Stimulated activated CD4-positive, alpha-beta T cell treated with anti-CD3 and anti-CD28 coated beads, TNF-alpha, amount 100 ng/mL, for 4 hours (primary cell): ENCODE data around the gene MYO18B.

Experiments
- DNase-seq, 3 experiments: peaks; one replicate each; pipeline ENCODE4 v3.0.0-alpha.2; 2020; ENCODE audit warnings: low read depth in 3 of 3

Gene MYO18B

GRCh38 chr22:25822344-25822743, 80.4 kb downstream of the MYO18B start:
- DNase-seq: no peak

- no peak for DNase-seq
Measured at GRCh38 chr22:25823276-25823675, 81.3 kb downstream of the MYO18B start.

DNA sequence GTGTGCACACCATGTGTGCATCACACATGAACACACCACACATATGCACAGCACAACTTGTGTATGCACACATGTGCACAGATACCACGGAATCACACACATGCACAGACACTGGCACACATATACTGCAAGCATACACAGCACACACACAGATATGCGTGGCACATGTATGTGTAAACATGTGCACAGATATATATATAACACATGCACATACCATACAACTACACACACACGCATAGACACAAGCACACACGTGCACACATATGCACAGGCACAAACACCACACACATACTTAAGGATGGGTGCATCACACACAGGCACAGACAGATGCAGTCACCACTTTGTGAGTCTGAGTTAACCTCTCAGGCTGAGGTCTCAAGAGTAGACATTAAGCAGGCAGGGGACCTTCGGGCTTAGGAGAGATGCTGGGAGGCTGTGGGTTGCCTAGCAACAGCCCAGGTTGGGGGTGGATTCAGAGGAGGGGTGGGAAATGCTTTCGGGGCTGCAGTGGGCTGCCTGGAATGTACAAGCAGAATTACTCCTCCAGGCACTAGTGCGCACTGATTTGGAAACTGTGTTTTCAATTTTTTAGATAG, 82.9 kb downstream of the MYO18B start:
- DNase-seq: no peak

GRCh38 chr22:25827415-25827814, 85.4 kb downstream of the MYO18B start:
- DNase-seq: no peak

DNA sequence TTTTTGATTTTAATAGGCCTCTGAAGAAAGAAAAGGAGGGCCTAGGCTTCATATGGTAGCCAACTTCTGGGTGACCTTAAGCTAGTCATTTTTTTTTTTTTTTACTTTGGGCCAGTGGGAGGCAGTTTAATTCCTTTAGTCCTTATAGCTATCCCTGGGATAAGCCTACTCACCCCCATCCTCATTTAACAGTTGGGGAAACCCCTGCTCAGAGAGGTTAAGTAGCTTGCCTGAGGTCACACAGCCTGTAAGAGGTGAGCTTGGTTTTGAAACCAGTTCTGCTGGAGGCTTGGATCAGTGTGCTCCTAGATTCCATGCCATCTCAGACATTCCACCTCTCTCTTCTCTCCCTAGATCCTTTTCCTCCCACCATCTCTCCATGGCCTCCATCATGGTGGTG, 86.4 kb downstream of the MYO18B start:
- DNase-seq: no peak

- no peak for DNase-seq
Measured at GRCh38 chr22:25829237-25829636, 87.2 kb downstream of the MYO18B start.

GRCh38 chr22:25829808-25830777, 88.1 kb downstream of the MYO18B start:
- no peak for DNase-seq

DNA sequence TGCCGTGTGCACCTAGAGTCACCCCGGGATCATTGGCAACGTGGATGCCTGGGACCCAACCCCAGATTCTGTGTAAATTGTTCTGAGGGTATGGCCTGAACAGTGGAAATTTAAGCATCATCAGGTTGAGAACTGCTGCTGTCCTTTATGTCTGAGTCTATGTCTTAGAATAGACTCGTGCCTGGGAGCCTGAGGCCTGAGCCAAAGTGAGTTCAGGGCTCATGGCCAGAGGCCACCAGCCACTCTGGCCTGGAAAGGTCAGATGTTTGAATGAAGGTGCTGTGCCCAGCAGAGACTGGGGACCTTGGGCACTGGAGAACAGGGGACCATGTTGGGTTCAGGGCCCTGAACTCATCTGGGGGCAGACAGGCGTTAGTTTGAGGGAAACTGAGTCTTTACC, 91.1 kb downstream of the MYO18B start:
- DNase-seq: no peak

- no peak for DNase-seq
Measured at GRCh38 chr22:25833676-25834075, 91.7 kb downstream of the MYO18B start.

GRCh38 chr22:25834490-25834889, 92.5 kb downstream of the MYO18B start:
- no peak for DNase-seq

DNA sequence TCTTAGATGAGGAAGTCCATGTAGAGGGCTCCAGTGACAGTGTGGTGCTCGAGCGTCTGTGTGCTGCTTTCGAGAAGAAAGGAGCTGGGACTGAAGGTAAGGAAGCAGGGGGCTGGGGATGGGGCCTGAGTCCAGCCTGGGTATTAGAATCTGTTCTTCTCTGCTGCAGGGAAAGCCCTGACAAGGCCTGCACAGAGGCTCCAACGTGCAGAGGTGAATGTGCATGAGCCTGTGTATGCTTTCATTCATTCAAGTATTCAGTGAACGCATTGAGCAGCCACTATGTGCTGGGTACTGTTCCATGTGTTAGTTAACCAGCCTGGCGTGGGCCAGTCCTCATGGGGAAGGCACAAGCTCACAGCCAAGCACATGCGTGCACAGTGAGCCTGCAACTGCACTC, 93.4 kb downstream of the MYO18B start:
- no peak for DNase-seq

GRCh38 chr22:25837288-25837900, 95.4 kb downstream of the MYO18B start:
- DNase-seq: no peak

DNA sequence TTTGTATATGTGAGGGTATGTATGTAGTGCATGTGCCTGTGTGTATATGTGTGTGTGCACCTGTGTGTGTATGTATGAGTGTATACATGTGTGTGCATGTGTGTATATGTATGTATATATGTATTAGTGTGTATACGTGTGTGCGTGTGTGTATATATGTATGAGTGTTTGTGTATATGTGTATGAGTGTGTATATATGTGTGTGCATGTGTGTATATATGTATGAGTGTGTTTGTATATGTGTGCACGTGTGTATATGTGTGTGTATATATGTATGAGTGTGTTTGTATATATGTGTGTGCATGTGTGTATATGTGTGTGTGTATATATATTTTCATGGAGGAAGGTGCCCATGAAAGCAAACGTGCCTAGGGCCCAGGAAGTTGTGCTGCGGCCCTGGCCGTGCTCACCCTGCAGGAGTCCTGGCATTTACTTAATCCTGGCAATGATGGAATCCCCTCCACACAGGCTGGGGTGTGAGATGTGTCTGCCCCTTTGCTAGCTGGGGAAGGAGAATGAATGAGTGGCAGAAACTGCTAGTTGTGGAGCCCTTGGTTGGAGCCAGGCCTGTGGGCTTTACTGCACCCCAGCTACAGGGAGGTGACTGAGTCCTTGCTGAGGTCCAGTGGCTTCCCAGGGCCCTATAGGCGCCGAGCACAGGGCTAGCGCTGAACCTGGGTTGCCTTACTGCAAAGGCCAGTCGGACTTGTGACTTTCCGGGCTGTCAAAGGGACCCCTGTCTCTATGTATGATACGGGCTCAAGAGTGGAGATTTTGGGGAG, 97.2 kb downstream of the MYO18B start:
- no peak for DNase-seq

DNA sequence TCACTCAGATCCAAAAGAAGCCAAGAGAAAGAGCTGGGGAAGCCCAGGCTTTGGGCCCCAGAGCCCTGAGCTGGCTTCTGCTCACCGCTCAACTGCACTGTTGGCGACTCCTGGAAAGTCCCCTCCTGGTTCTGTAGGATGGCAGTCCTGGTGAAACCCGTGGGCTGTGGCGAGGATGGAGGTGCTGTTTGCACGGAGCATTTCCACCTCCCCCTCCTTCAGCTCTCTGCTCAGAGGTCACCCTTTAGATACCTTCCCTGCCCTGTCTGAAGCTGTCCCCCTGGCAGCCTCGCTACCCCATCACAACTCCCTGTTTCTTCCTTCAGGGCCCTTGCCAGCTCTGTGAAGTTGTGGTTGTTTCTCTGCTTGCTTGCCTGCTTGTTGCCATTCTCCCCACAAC, 97.8 kb downstream of the MYO18B start:
- no peak for DNase-seq

DNA sequence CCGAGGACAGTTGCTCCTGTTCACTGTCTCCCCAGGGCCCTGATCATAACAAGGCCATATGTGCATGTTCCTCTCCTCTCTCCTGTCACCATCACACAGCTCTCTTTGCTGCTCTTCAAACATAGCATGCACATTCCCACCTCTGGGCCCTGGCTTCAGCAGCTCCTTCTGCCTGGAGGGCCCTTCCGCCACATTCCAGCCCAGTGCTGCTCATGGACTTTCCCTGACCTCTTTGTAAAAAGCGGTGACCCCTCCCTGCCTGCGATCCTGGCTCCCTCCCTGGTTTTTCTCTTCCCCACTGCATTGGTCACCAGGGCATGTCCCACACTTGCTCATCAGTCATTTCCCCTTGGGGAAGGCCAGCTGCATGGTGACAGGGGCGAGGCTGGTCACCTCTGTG, 98.2 kb downstream of the MYO18B start:
- DNase-seq: no peak

DNA sequence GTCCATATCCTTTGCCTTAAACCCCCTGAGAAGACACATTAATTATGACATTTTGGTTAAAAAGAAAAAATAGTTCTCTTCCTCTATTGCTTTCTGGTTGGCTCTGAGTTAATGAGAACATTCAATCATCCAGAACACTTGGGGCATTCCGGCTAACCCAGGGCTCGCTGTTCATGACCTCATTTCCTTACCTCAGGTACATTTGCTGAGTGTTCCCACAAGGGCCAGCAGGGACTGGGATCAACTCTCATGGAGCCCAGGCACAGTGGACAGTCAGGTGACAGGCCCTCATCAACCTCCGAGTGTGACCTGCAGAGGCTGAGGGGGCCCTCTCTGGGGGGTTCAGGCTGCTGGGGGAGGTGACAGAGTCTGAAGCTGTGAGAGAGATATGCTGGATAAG, 98.9 kb downstream of the MYO18B start:
- DNase-seq: no peak

- no peak for DNase-seq
Measured at GRCh38 chr22:25841775-25842174, 99.8 kb downstream of the MYO18B start.

GRCh38 chr22:25843660-25844405, 101.8 kb downstream of the MYO18B start:
- no peak for DNase-seq

DNA sequence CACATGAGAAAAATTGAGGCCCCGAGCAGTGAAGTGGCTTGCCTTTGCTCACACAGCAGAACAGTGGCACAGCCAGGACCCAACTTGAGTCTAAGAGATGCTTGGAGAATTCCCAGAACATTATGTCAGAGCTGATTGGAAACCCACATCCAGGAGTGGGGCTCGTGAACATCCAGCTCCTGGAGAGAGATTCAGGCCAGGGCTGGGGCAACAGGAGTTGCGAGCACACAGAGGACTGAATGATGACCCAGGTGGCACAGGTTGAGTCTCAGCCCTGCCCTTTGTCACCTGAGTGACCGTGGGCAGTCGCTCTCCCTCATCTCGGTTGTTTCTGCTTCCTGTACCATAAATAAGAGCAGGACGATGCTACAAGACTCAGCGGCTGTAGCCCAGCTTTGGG, 102.6 kb downstream of the MYO18B start:
- DNase-seq: no peak

DNA sequence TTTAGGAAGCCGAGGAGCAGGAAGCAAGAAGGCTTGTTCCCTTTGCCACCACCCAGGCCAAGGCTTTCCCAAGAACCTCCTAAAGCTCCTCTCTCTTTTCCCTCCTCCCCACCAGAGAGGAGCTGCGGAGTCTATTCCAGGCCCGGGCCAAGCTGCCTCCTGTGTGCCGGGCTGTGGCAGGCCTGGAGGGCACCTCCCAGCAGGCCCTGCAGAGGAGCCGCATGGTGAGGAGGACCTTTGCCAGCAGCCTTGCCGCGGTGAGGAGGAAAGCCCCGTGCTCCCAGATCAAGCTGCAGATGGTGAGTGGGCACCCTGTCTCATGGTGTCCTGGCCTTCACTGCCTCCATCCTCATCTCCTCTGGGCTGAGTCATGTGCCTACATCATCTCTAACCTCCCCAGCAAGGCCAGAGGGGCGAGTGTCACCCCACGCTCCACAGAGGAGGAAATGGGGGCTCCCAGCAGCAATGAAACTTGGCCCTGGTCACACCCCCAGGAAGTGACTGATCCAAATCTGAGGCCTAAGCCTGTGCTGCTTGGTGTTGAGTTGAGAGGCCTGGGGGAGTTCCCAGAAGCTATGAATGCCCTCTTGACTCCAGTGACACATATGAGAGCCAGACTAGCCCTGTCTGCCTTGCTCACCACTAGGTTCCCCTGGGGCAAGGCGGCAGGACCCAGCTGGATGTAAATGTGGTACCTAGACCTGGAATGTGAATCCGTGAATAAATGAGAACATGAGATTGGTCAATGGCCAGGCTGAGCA, 104.2 kb downstream of the MYO18B start:
- DNase-seq: no peak

DNA sequence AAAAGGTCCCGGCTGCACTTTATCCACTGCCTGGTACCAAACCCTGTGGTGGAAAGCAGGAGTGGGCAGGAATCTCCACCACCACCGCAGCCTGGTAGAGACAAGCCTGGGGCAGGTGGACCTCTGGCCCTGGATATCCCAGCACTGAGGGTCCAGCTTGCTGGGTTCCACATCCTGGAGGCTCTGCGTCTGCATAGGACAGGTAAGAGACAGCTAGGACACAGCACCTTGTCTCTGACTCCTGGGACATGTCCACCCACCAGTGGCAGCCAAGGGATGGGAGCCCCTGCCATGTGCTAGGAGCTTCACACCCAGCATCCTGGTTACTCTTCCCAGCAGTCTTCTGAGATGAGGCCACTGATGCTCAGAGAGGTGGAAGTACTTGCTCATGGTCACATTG, 105.5 kb downstream of the MYO18B start:
- DNase-seq: no peak
